HepG2 (cell line): ENCODE data around the gene NRL. TPM values are rescaled to one million over a fixed set of nuclear protein-coding genes. Genes with fewer than 3 reads are reported as not detected.
A peak's percentile ranks its signal among the peaks of the same experiment; 100 is the strongest.

Source experiments
- ETV6 ChIP-seq: sonication (generic); formaldehyde crosslinking; conservative IDR thresholded peaks from 2 replicates; pipeline ENCODE4 v1.4.0; 2020; ENCODE audit warnings: missing genetic modification reagents
- HES4 ChIP-seq: sonication (generic); formaldehyde crosslinking; IDR thresholded peaks from 2 replicates; pipeline ENCODE4 v1.9.0; 2021; ENCODE audit warnings: mild to moderate bottlenecking, missing genetic modification reagents, borderline replicate concordance
- IKZF5 ChIP-seq: IDR thresholded peaks from 2 replicates; pipeline ENCODE4 v1.6.1; 2018; ENCODE audit warnings: missing genetic modification reagents, mild to moderate bottlenecking, missing compliant biosample characterization
- KAT7 ChIP-seq: IDR thresholded peaks from 2 replicates; pipeline ENCODE4 v1.6.1; 2018; ENCODE audit warnings: borderline replicate concordance, missing compliant biosample characterization
- MXD3 ChIP-seq: IDR thresholded peaks from 2 replicates; pipeline ENCODE4 v1.6.1; 2016; ENCODE audit warnings: mild to moderate bottlenecking, missing biosample characterization, missing genetic modification reagents
- NFKB2 ChIP-seq: sonication (generic); formaldehyde crosslinking; IDR thresholded peaks from 2 replicates; pipeline ENCODE4 v1.4.0; 2020; ENCODE audit warnings: missing genetic modification reagents, borderline replicate concordance
- NFYB ChIP-seq: sonication (generic); formaldehyde crosslinking; IDR thresholded peaks from 2 replicates; pipeline ENCODE4 v1.4.0; 2020; ENCODE audit warnings: missing genetic modification reagents
- RARA ChIP-seq: IDR thresholded peaks from 2 replicates; pipeline ENCODE4 v1.6.1; 2016; ENCODE audit warnings: missing genetic modification reagents, missing compliant biosample characterization
- YEATS2 ChIP-seq: sonication (generic); formaldehyde crosslinking; IDR thresholded peaks from 2 replicates; pipeline ENCODE4 v1.4.0; 2020; ENCODE audit warnings: missing genetic modification reagents, borderline replicate concordance
- ZGPAT ChIP-seq: IDR thresholded peaks from 2 replicates; pipeline ENCODE4 v1.6.1; 2016; ENCODE audit warnings: mild to moderate bottlenecking
- ZNF160 ChIP-seq: sonication (generic); formaldehyde crosslinking; IDR thresholded peaks from 2 replicates; pipeline ENCODE4 v1.8.0; 2022; ENCODE audit warnings: mild to moderate bottlenecking, inconsistent platforms, missing genetic modification reagents
- ZNF256 ChIP-seq: sonication (generic); formaldehyde crosslinking; conservative IDR thresholded peaks from 2 replicates; pipeline ENCODE4 v1.4.0; 2020; ENCODE audit warnings: missing genetic modification reagents
- ZNF3 ChIP-seq: IDR thresholded peaks from 2 replicates; pipeline ENCODE4 v1.7.0; 2017; ENCODE audit warnings: inconsistent platforms
- ZNF567 ChIP-seq: sonication (generic); formaldehyde crosslinking; IDR thresholded peaks from 2 replicates; pipeline ENCODE4 v1.8.1; 2023; ENCODE audit warnings: mild to moderate bottlenecking, missing genetic modification reagents, borderline replicate concordance
- ZNF574 ChIP-seq: sonication (generic); formaldehyde crosslinking; IDR thresholded peaks from 2 replicates; pipeline ENCODE4 v1.4.0; 2020; ENCODE audit warnings: missing genetic modification reagents
- ZNF580 ChIP-seq: IDR thresholded peaks from 2 replicates; pipeline ENCODE4 v1.6.1; 2016; ENCODE audit warnings: low read depth, borderline replicate concordance
- ZNF639 ChIP-seq: conservative IDR thresholded peaks from 2 replicates; pipeline ENCODE4 v1.6.1; 2018; ENCODE audit warnings: missing genetic modification reagents
- ZNF761 ChIP-seq: sonication (generic); formaldehyde crosslinking; conservative IDR thresholded peaks from 2 replicates; pipeline ENCODE4 v1.4.0; 2020; ENCODE audit warnings: mild to moderate bottlenecking, missing genetic modification reagents
- ZNF878 ChIP-seq: sonication (generic); formaldehyde crosslinking; IDR thresholded peaks from 2 replicates; pipeline ENCODE4 v1.8.1; 2023; ENCODE audit warnings: mild to moderate bottlenecking, missing genetic modification reagents, moderate library complexity
- ZSCAN30 ChIP-seq: sonication (generic); formaldehyde crosslinking; IDR thresholded peaks from 2 replicates; pipeline ENCODE4 v1.5.0; 2020; ENCODE audit warnings: mild to moderate bottlenecking, missing genetic modification reagents
- polyA plus RNA-seq, 8 experiments: library from polyadenylated mRNA; depleted of rRNA in 3 of 8; stranded (reverse) in 7 of 8; unstranded in 1 of 8; fragments of >200 nt; fragmentation: Illumina TruSeq in 4 of 8; extraction: Trizol in 4 of 8; gene quantifications; 2 replicates each; pipeline versions ENCODE4 v1.2.1 to v1.2.3, GENCODE V29; 2011 to 2016; ENCODE audit warnings: low read depth in 4 of 8, missing spikeins in 1 of 8, mixed read lengths in 1 of 8; ENCODE audit not compliant: insufficient read depth in 1 of 8
- total RNA-seq, 5 experiments: library from RNA; depleted of rRNA; stranded (reverse); fragments of >200 nt; fragmentation: Illumina TruSeq; extraction: Trizol; gene quantifications; 2 replicates each; pipeline ENCODE4 v1.2.3, GENCODE V29; 2016; ENCODE audit warnings: low read depth in 1 of 5

NRL gene
- total and polyA plus RNA-seq, 2 of the 13 experiments (the other 11 are each of a cell fraction or from before 2014, with no cell fraction given), result 2.5 to 4.7 TPM

GRCh38 chr14:24036169-24036962, 78.4 kb downstream of the NRL start (continued):
- TF ChIP-seq ZNF574 (peak; percentile 99), ZNF567 (CRISPR knock-in tag) (no peak), YEATS2 (CRISPR knock-in tag) (peak; percentile 78; the same call in 1 of the 2 replicates), ZNF3 (CRISPR knock-in tag) (peak; percentile 66; the same call in 1 of the 2 replicates), ZNF160 (CRISPR knock-in tag) (peak; percentile 56; the same call in 1 of the 2 replicates), MXD3 (CRISPR knock-in tag) (peak; percentile 79; the same call in 1 of the 2 replicates), RARA (CRISPR knock-in tag) (peak; percentile 43), KAT7 (CRISPR knock-in tag) (peak; percentile 56; the same call in 1 of the 2 replicates), NFYB (CRISPR knock-in tag) (peak; percentile 34; the same call in 1 of the 2 replicates), ZNF580 (CRISPR knock-in tag) (peak; percentile 89), ZNF761 (CRISPR knock-in tag) (0 out of 2 replicates have a peak, but pooled peaks have one; percentile 40), ZNF256 (CRISPR knock-in tag) (no peak), ZNF639 (peak; percentile 24; the same call in 1 of the 2 replicates), ZGPAT (CRISPR knock-in tag) (peak; percentile 88), ZNF878 (no peak), NFKB2 (CRISPR knock-in tag) (peak; percentile 85; the same call in 1 of the 2 replicates), HES4 (CRISPR knock-in tag) (peak; percentile 94; the same call in 1 of the 2 replicates), IKZF5 (CRISPR knock-in tag) (peak; percentile 45; the same call in 1 of the 2 replicates), ETV6 (CRISPR knock-in tag) (no peak; the same call in 1 of the 2 replicates), ZSCAN30 (CRISPR knock-in tag) (no peak)
